ENCODE data around the gene PHACTR1. TPM values are rescaled to one million over a fixed set of nuclear protein-coding genes. Genes with fewer than 3 reads are reported as not detected.
A peak's percentile ranks its signal among the peaks of the same experiment; 100 is the strongest.
"Not testable (repeated sequence)": the region's sequence is repeated elsewhere in the genome, so short reads cannot be mapped to it uniquely, and the experiment has no call there.

The PHACTR1 gene
- total RNA-seq, 2 experiments from 2014 or later: 0.79 to 1.5 TPM

- POLR2A ChIA-PET: no interaction called here
- Mint-ChIP-seq H3K36me3 (peaks cover 35% of the 10 kb centered on the region), H3K27ac (no peak overlapping the region), H3K9me3 (no peaks in the 10 kb centered on the region), H3K4me3 (no peak overlapping the region), H3K4me1 (peaks cover 4% of the 10 kb centered on the region), H3K27me3 (no peaks in the 10 kb centered on the region)
- ATAC-seq (ENCODE audit: low read depth) (no peak), DNase-seq (no peak)
These were observed 594.6 kb downstream of the PHACTR1 start for GRCh38 chr6:13311155-13311554.

- Mint-ChIP-seq H3K4me3 (no peak overlapping the region), H3K4me1 (peaks cover 2% of the 10 kb centered on the region), H3K27ac (no peak overlapping the region), H3K36me3 (peaks cover 26% of the 10 kb centered on the region), H3K9me3 (no peaks in the 10 kb centered on the region), H3K27me3 (no peaks in the 10 kb centered on the region)
- POLR2A ChIA-PET: no interaction called here
- DNase-seq (no peak), ATAC-seq (ENCODE audit: low read depth) (no peak)
These were observed 598.2 kb downstream of the PHACTR1 start for GRCh38 chr6:13314806-13315205.

- ATAC-seq (ENCODE audit: low read depth): no peak
- Mint-ChIP-seq H3K27ac (no peak overlapping the region), H3K27me3 (no peaks in the 10 kb centered on the region), H3K36me3 (peaks cover 34% of the 10 kb centered on the region), H3K4me1 (peaks cover 2% of the 10 kb centered on the region), H3K4me3 (no peak overlapping the region), H3K9me3 (no peaks in the 10 kb centered on the region)
- DNase-seq: no peak
- POLR2A ChIA-PET: interaction anchor here (1.4 to 1.8 kb wide), 2 partner anchors 13 to 259 kb away, joined by 3 to 5 read pairs; partner anchors contain the start of genes SIRT5 and TBC1D7
These were observed 599.3 kb downstream of the PHACTR1 start for GRCh38 chr6:13315896-13316295.

- Mint-ChIP-seq H3K27me3 (no peaks in the 10 kb centered on the region), H3K27ac (no peak overlapping the region), H3K4me3 (no peak overlapping the region), H3K4me1 (no peaks in the 10 kb centered on the region), H3K9me3 (no peaks in the 10 kb centered on the region), H3K36me3 (peaks cover 35% of the 10 kb centered on the region)
- no peak for DNase-seq
- POLR2A ChIA-PET: no interaction called here
- ATAC-seq (ENCODE audit: low read depth): no peak
These were observed 602.3 kb downstream of the PHACTR1 start for GRCh38 chr6:13318821-13319220.

GRCh38 chr6:13319891-13320564 is 603.5 kb downstream of the PHACTR1 start:
- no peaks in the 10 kb centered on the region for H3K27me3 Mint-ChIP-seq
- no peak for DNase-seq
- H3K27ac Mint-ChIP-seq: no peak overlapping the region
- POLR2A ChIA-PET: interaction anchor here (0.6 to 0.7 kb wide), 2 partner anchors 8 to 140 kb away, joined by 4 read pairs; partner anchors contain the start of gene TBC1D7
- no peak for ATAC-seq (ENCODE audit: low read depth)
- no peak overlapping the region for H3K4me3 Mint-ChIP-seq
- peaks cover 37% of the 10 kb centered on the region for H3K36me3 Mint-ChIP-seq
- H3K4me1 Mint-ChIP-seq: no peaks in the 10 kb centered on the region
- H3K9me3 Mint-ChIP-seq: no peaks in the 10 kb centered on the region

- not testable (repeated sequence) for H3K27ac Mint-ChIP-seq
These were observed 609.5 kb downstream of the PHACTR1 start for GRCh38 chr6:13326031-13326586.

GRCh38 chr6:13327691-13328075 is 611.1 kb downstream of the PHACTR1 start:
- Mint-ChIP-seq H3K27me3 (no peaks in the 10 kb centered on the region), H3K9me3 (no peaks in the 10 kb centered on the region), H3K27ac (peak overlapping the region; percentile 91), H3K4me1 (peaks cover 20% of the 10 kb centered on the region), H3K36me3 (peaks cover 6% of the 10 kb centered on the region), H3K4me3 (peak overlapping the region; percentile 93)
- ATAC-seq (ENCODE audit: low read depth) (peak; percentile 2), DNase-seq (no peak)
- POLR2A ChIA-PET: interaction anchor here (1.0 to 2.8 kb wide), 14 partner anchors 7 to 487 kb away, joined by 3 to 36 read pairs (median 7); partner anchors contain the start of genes GFOD1, MCUR1, NOL7 and SIRT5

More at GRCh38 chr6:13326031-13326586, 609.5 kb downstream of the PHACTR1 start:
- Mint-ChIP-seq H3K4me1 (peaks cover 20% of the 10 kb centered on the region), H3K36me3 (peaks cover 12% of the 10 kb centered on the region)
- not testable (repeated sequence) for ATAC-seq (ENCODE audit: low read depth); DNase-seq; H3K27me3 Mint-ChIP-seq; H3K9me3 Mint-ChIP-seq; H3K4me3 Mint-ChIP-seq
- POLR2A ChIA-PET: interaction anchor here (0.7 kb wide), 1 partner anchor 111 kb away, joined by 3 read pairs; no protein-coding TSS in a partner anchor

GRCh38 chr6:13328076-13328874 is 611.7 kb downstream of the PHACTR1 start, which contains the start of gene TBC1D7:
TSS of gene TBC1D7 (minus strand) at chr6:13328537. CDS start at chr6:13326898, 1,639 bp downstream.
- H3K27me3 Mint-ChIP-seq: no peaks in the 10 kb centered on the region
- H3K9me3 Mint-ChIP-seq: no peaks in the 10 kb centered on the region
- H3K4me1 Mint-ChIP-seq: peaks cover 20% of the 10 kb centered on the region
- POLR2A ChIA-PET: interaction anchor here (0.6 to 2.8 kb wide), 26 partner anchors 8 to 1612 kb away, joined by 3 to 36 read pairs (median 4); partner anchors contain the start of genes GFOD1, MCUR1, NOL7 and SIRT5
- peaks cover 4% of the 10 kb centered on the region for H3K36me3 Mint-ChIP-seq
- peak within 1 kb of the TSS; percentile 93 for H3K4me3 Mint-ChIP-seq
- DNase-seq: peak; percentile 98
- peak within 1 kb of the TSS; percentile 91 for H3K27ac Mint-ChIP-seq
- peak; percentile 92 for ATAC-seq (ENCODE audit: low read depth)

GRCh38 chr6:13328875-13329183 is 612.3 kb downstream of the PHACTR1 start:
- POLR2A ChIA-PET: interaction anchor here (0.6 to 2.8 kb wide), 26 partner anchors 9 to 1613 kb away, joined by 3 to 36 read pairs (median 4); partner anchors contain the start of genes GFOD1, MCUR1, NOL7 and SIRT5
- H3K36me3 Mint-ChIP-seq: peaks cover 4% of the 10 kb centered on the region
- peaks cover 3% of the 10 kb centered on the region for H3K27me3 Mint-ChIP-seq
- ATAC-seq (ENCODE audit: low read depth): no peak
- peak overlapping the region; percentile 93 for H3K4me3 Mint-ChIP-seq
- peak overlapping the region; percentile 91 for H3K27ac Mint-ChIP-seq
- H3K4me1 Mint-ChIP-seq: peaks cover 20% of the 10 kb centered on the region
- H3K9me3 Mint-ChIP-seq: no peaks in the 10 kb centered on the region
- DNase-seq: no peak

- Mint-ChIP-seq H3K36me3 (no peaks in the 10 kb centered on the region), H3K27ac (no peak overlapping the region), H3K27me3 (peaks cover 6% of the 10 kb centered on the region), H3K9me3 (no peaks in the 10 kb centered on the region), H3K4me3 (no peak overlapping the region), H3K4me1 (peaks cover 24% of the 10 kb centered on the region)
- DNase-seq (no peak), ATAC-seq (ENCODE audit: low read depth) (no peak)
- POLR2A ChIA-PET: interaction anchor here (1.1 to 1.4 kb wide), 2 partner anchors 243 to 283 kb away, joined by 3 to 4 read pairs; partner anchors contain the start of genes NOL7 and SIRT5
These were observed 615.2 kb downstream of the PHACTR1 start for GRCh38 chr6:13331516-13332348.

- Mint-ChIP-seq H3K36me3 (no peaks in the 10 kb centered on the region), H3K27me3 (peaks cover 6% of the 10 kb centered on the region), H3K9me3 (no peaks in the 10 kb centered on the region), H3K4me3 (no peak overlapping the region), H3K4me1 (peaks cover 21% of the 10 kb centered on the region), H3K27ac (no peak overlapping the region)
- DNase-seq (no peak), ATAC-seq (ENCODE audit: low read depth) (no peak)
- POLR2A ChIA-PET: interaction anchor here (1.1 kb wide), 1 partner anchor 283 kb away, joined by 3 read pairs; the partner anchor contains the start of gene NOL7
These were observed 615.8 kb downstream of the PHACTR1 start for GRCh38 chr6:13332349-13332706.

- peaks cover 23% of the 10 kb centered on the region for H3K4me1 Mint-ChIP-seq
- no peak overlapping the region for H3K4me3 Mint-ChIP-seq
- H3K36me3 Mint-ChIP-seq: peaks cover 2% of the 10 kb centered on the region
- peaks cover 6% of the 10 kb centered on the region for H3K27me3 Mint-ChIP-seq
- no peak for DNase-seq
- H3K27ac Mint-ChIP-seq: no peak overlapping the region
- POLR2A ChIA-PET: interaction anchor here (1.1 to 1.8 kb wide), 2 partner anchors 22 to 240 kb away, joined by 8 to 9 read pairs; no protein-coding TSS in a partner anchor
- no peaks in the 10 kb centered on the region for H3K9me3 Mint-ChIP-seq
- no peak for ATAC-seq (ENCODE audit: low read depth)
These were observed 618.4 kb downstream of the PHACTR1 start for GRCh38 chr6:13334953-13335352.
